ENCODE data around the gene ADGRD2. TPM values are rescaled to one million over a fixed set of nuclear protein-coding genes. Genes with fewer than 3 reads are reported as not detected.

ADGRD2 gene
- total RNA-seq, 1 experiment from 2014 or later, result not detected

DNA sequence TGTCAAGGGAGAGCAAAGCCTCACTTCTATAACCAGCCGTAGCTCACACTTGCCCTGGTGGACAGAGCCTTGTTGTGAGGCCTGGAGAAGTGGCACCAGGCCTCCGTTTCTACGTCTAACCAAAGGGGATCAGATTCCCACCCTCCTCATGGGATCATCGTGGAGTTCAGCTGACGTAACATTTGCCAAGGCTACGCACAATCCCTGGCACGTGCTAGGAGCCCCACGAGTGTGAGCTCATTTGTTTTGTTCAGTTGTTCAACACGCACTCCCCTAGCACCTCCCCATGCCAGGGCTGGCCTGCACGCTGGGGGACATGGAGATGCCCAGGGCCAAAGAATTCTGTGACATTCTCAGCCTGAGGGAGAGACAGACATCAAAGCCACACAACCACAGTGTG is 23.1 kb downstream of the ADGRD2 start:
- intact Hi-C loops (cut with micrococcal nuclease; ENCODE audit: unreplicated experiment), result no loop called here

DNA sequence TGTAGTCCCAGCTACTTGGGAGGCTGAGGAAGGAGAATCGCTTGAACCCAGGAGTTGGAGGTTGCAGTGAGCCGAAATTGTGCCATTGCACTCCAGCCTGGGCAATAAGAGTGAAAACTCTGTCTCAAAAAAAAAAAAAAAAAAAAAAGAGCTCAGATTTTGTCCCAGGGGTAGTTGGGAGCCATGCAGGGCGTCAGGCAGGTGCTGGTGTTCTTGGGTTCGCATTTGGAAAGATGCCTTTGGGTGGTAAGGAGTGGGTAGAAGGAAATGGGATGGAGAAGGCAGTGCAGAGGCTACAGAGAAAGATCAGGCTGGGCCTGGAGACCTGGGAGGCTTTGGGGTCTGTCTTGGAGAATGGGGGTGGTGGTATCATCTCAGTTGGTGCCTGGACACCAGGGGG is 23.9 kb downstream of the ADGRD2 start:
- POLR2A ChIA-PET (ENCODE audit: low non-redundant PET), result no interaction called here
- no TSS peak for BruUV-seq (replicated peaks)

More for the DNA sequence above, 23.1 kb downstream of the ADGRD2 start:
- no TSS peak for BruUV-seq (replicated peaks)
- no peak for DNase-seq (ENCODE audit: low spot score)
- Histone ChIP-seq H3K4me3 (ENCODE audit: low read depth, low read length, poor library complexity, severe bottlenecking) (no peak overlapping the region), H3K27me3 (replicated peaks; ENCODE audit: insufficient read depth, low read depth, low read length, poor library complexity) (no peaks in the 10 kb centered on the region), H3K4me1 (ENCODE audit: insufficient read depth, low read length, poor library complexity, severe bottlenecking) (peaks cover 19% of the 10 kb centered on the region), H3K36me3 (ENCODE audit: insufficient read depth, low read length, poor library complexity, severe bottlenecking) (no peaks in the 10 kb centered on the region), H3K27ac (ENCODE audit: low read depth, low read length, poor library complexity, severe bottlenecking) (no peak overlapping the region), H3K9me3 (ENCODE audit: low read depth, low read length, poor library complexity, severe bottlenecking) (no peaks in the 10 kb centered on the region)
- ChIA-PET POLR2A (ENCODE audit: low non-redundant PET) (no interaction called here), CTCF (interaction anchor here (0.5 kb wide), 1 partner anchor 63 kb away, joined by 4 read pairs; no protein-coding TSS in a partner anchor)
- TF ChIP-seq, protein P1, sequence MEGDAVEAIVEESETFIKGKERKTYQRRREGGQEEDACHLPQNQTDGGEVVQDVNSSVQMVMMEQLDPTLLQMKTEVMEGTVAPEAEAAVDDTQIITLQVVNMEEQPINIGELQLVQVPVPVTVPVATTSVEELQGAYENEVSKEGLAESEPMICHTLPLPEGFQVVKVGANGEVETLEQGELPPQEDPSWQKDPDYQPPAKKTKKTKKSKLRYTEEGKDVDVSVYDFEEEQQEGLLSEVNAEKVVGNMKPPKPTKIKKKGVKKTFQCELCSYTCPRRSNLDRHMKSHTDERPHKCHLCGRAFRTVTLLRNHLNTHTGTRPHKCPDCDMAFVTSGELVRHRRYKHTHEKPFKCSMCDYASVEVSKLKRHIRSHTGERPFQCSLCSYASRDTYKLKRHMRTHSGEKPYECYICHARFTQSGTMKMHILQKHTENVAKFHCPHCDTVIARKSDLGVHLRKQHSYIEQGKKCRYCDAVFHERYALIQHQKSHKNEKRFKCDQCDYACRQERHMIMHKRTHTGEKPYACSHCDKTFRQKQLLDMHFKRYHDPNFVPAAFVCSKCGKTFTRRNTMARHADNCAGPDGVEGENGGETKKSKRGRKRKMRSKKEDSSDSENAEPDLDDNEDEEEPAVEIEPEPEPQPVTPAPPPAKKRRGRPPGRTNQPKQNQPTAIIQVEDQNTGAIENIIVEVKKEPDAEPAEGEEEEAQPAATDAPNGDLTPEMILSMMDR (conservative IDR thresholded peaks at IDR 0.05; ENCODE audit: low read depth, low read length), result no peak
- no peak for TF ChIP-seq EZH2 (IDR thresholded peaks at IDR 0.05; ENCODE audit: borderline replicate concordance, low read depth, low read length, poor library complexity, severe bottlenecking)

DNA sequence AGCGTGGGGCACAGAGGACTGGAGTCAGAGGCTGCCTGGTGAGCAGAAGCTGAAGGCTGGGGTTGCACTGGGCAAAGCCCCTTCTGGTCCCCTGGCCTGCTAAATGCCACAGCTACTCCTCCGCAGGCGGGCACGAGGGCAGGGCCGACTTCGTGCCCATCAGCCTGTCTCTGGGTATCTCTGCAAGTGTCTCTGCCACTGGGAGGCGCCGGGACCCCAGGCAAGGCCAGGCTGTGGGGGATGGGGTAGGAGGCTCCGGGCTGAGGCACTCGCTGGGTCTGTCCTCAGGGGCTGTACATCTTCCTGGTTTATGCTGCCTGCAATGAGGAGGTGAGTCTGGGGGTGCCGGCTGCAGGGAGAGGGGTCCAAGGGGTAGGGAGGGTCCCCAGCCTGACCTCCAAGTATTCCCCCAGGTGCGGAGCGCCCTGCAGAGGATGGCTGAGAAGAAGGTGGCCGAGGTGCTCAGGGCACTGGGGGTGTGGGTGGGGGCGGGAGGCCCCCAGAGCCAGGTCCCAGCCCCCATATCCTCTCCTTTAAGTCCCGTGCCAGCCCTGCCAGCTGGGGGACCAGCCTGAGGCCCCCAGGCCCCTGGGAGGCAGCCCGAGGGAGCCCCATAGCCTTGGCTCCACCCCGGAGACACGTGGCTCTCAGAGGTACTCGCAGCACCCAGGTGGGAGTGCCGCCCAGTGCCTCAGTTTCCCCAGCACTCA is 25.1 kb downstream of the ADGRD2 start:
- CTCF ChIA-PET, result no interaction called here
- H3K9me3 ChIP-seq (ENCODE audit: low read depth, low read length, poor library complexity, severe bottlenecking), result no peaks in the 10 kb centered on the region
- intact Hi-C loops (cut with micrococcal nuclease; ENCODE audit: unreplicated experiment), result no loop called here
- H3K4me1 ChIP-seq (ENCODE audit: insufficient read depth, low read length, poor library complexity, severe bottlenecking), result peaks cover 19% of the 10 kb centered on the region
- H3K27ac ChIP-seq (ENCODE audit: low read depth, low read length, poor library complexity, severe bottlenecking), result no peak overlapping the region
- no peak overlapping the region for H3K4me3 ChIP-seq (ENCODE audit: low read depth, low read length, poor library complexity, severe bottlenecking)
- no peaks in the 10 kb centered on the region for H3K27me3 ChIP-seq (replicated peaks; ENCODE audit: insufficient read depth, low read depth, low read length, poor library complexity)
- POLR2A ChIA-PET (ENCODE audit: low non-redundant PET), result no interaction called here
- BruUV-seq (replicated peaks), result no TSS peak
- no peaks in the 10 kb centered on the region for H3K36me3 ChIP-seq (ENCODE audit: insufficient read depth, low read length, poor library complexity, severe bottlenecking)
- TF ChIP-seq, protein P1 (conservative IDR thresholded peaks at IDR 0.05; ENCODE audit: low read depth, low read length), result no peak
- TF ChIP-seq EZH2 (IDR thresholded peaks at IDR 0.05; ENCODE audit: borderline replicate concordance, low read depth, low read length, poor library complexity, severe bottlenecking), result no peak
- peak; percentile 22 for DNase-seq (ENCODE audit: low spot score)

More for the DNA sequence above, 23.9 kb downstream of the ADGRD2 start:
- H3K9me3 ChIP-seq (ENCODE audit: low read depth, low read length, poor library complexity, severe bottlenecking), result no peaks in the 10 kb centered on the region
- peaks cover 19% of the 10 kb centered on the region for H3K4me1 ChIP-seq (ENCODE audit: insufficient read depth, low read length, poor library complexity, severe bottlenecking)
- H3K4me3 ChIP-seq (ENCODE audit: low read depth, low read length, poor library complexity, severe bottlenecking), result no peak overlapping the region
- H3K27ac ChIP-seq (ENCODE audit: low read depth, low read length, poor library complexity, severe bottlenecking), result no peak overlapping the region
- CTCF ChIA-PET, result no interaction called here
- no peak for DNase-seq (ENCODE audit: low spot score)
- intact Hi-C loops (cut with micrococcal nuclease; ENCODE audit: unreplicated experiment), result no loop called here
- H3K36me3 ChIP-seq (ENCODE audit: insufficient read depth, low read length, poor library complexity, severe bottlenecking), result no peaks in the 10 kb centered on the region
- no peak for TF ChIP-seq EZH2 (IDR thresholded peaks at IDR 0.05; ENCODE audit: borderline replicate concordance, low read depth, low read length, poor library complexity, severe bottlenecking)
- TF ChIP-seq, protein P1 (conservative IDR thresholded peaks at IDR 0.05; ENCODE audit: low read depth, low read length), result no peak
- H3K27me3 ChIP-seq (replicated peaks; ENCODE audit: insufficient read depth, low read depth, low read length, poor library complexity), result no peaks in the 10 kb centered on the region

All from A673 (cell line).